Skeletal muscle tissue (tissue), 4 donors: ENCODE measurements around the gene GPR151. TPM values are rescaled to one million over a fixed set of nuclear protein-coding genes. Genes with fewer than 3 reads are reported as not detected.

Source experiments
- H3K27ac ChIP-seq: one replicate; pipeline ENCODE4 v1.7.0; 2013; ENCODE audit warnings: mild to moderate bottlenecking, low read depth, low read length, inconsistent platforms
- H3K27me3 ChIP-seq, 3 donors: one replicate each; pipeline ENCODE4 v1.7.0; 2013; ENCODE audit warnings: low read length in 3 of 3; ENCODE audit not compliant: control insufficient read depth in 3 of 3, insufficient read depth in 3 of 3
- H3K36me3 ChIP-seq, 3 donors: one replicate each; pipeline ENCODE4 v1.7.0; 2013; ENCODE audit warnings: low read length in 3 of 3; ENCODE audit not compliant: control insufficient read depth in 3 of 3, insufficient read depth in 3 of 3
- H3K4me1 ChIP-seq, 3 donors: one replicate each; pipeline ENCODE4 v1.7.0; 2013; ENCODE audit warnings: low read length in 3 of 3, mild to moderate bottlenecking in 3 of 3; ENCODE audit not compliant: control insufficient read depth in 3 of 3, insufficient read depth in 3 of 3
- H3K4me3 ChIP-seq, 3 donors: one replicate each; pipeline ENCODE4 v1.7.0; 2013; ENCODE audit warnings: low read length in 3 of 3
- H3K9ac ChIP-seq, 3 donors: one replicate each; pipeline ENCODE4 v1.7.0; 2013; ENCODE audit warnings: low read length in 3 of 3, mild to moderate bottlenecking in 3 of 3, moderate library complexity in 2 of 3, low read depth in 1 of 3
- H3K9me3 ChIP-seq, 3 donors: one replicate each; pipeline ENCODE4 v1.7.0; 2013; ENCODE audit warnings: low read length in 3 of 3; ENCODE audit not compliant: control insufficient read depth in 3 of 3
- total RNA-seq: library from RNA; depleted of rRNA; stranded (reverse); fragments of >200 nt; gene quantifications from one replicate; pipeline ENCODE4 v1.2.3, GENCODE V29; 2014
- donor health status: Osteomylitis.

Gene GPR151
- total RNA-seq, 1 donor from 2014 or later, result not detected

DNA sequence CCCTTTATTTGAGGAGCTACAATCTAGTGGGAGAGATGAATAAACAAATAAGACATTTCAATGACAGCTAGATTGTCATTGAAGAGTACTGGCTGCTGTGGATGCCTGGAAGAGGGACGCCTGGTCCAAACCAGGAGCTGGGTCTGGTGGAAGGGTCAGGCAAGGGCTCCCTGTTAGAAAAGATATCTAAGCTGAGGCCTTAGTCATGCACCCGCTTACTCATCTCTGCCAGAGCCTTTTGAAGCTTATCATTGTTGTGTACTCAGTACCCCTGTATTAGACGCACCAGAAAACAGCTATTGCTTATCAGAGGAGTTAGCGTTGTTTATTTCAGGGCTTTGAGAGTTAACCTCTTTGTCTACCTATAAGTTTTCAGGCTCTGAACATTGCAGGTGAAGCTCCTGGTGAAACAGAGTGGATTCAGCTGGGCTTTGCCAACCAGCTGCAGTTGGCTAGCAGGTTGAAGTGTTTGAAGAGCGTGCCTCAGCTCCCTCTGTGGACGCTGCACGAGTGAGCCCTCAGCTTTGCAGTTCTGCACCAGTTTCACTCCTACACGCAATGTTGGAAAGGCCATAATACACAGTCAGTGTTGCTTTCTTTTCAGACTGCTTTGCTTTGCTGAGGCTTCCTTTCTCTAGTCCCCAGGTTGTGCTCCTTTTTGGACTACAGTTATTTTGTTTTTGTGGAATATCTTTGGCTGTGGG is 5.6 kb upstream of the GPR151 start:
- no peaks in the 10 kb centered on the region for H3K27me3 ChIP-seq
- H3K9ac ChIP-seq, result no peak overlapping the region
- no peaks in the 10 kb centered on the region for H3K9me3 ChIP-seq

DNA sequence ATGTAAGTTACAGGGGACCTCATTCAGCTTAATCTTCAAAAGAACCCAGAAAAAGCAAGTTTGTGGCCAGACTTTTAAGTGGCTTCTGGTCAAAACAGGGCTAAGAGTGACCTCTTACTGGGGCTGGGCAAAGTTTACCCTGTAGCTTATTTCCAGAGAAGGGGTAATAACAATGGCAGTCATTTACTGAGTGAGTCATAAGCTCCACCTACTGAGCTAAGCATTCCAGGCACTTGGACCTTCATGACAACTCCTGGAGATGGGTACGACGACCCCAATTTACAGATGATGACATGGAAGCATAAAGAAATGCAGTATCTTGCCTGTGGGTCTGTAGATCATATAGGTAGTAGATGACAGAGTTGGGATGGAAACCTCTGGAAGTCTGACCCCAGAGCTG is 4.7 kb upstream of the GPR151 start:
- H3K4me1 ChIP-seq, result no peaks in the 10 kb centered on the region
- no peaks in the 10 kb centered on the region for H3K36me3 ChIP-seq
- H3K4me3 ChIP-seq, result no peak overlapping the region
- H3K9me3 ChIP-seq, result no peaks in the 10 kb centered on the region
- no peak overlapping the region for H3K27ac ChIP-seq
- no peaks in the 10 kb centered on the region for H3K27me3 ChIP-seq
- no peak overlapping the region for H3K9ac ChIP-seq

More for the DNA sequence above, 5.6 kb upstream of the GPR151 start:
- no peaks in the 10 kb centered on the region for H3K36me3 ChIP-seq
- H3K4me3 ChIP-seq, result no peak overlapping the region
- no peak overlapping the region for H3K27ac ChIP-seq
- no peaks in the 10 kb centered on the region for H3K4me1 ChIP-seq

DNA sequence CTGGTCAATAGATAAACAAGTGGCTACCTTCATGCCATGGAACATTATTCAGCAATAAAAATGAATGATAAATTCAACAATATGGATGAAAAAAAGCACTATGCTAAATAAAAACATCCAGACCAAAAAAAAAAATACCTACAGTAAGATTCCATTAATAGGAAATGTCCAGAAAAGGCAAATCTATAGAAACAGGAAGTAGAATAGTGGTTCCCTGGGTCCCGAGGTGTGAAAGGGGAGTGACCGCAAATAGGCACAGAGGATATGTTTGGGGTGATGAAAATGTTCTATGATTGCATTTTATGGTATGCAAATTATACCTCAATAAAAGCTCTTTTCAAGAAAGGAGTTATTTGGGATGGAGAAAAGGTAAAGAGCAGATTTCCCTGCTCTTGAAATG is 3.6 kb upstream of the GPR151 start:
- Histone ChIP-seq H3K27me3 (no peaks in the 10 kb centered on the region), H3K9me3 (no peaks in the 10 kb centered on the region), H3K9ac (no peak overlapping the region), H3K4me3 (no peak overlapping the region), H3K4me1 (no peaks in the 10 kb centered on the region), H3K36me3 (no peaks in the 10 kb centered on the region), H3K27ac (no peak overlapping the region)

DNA sequence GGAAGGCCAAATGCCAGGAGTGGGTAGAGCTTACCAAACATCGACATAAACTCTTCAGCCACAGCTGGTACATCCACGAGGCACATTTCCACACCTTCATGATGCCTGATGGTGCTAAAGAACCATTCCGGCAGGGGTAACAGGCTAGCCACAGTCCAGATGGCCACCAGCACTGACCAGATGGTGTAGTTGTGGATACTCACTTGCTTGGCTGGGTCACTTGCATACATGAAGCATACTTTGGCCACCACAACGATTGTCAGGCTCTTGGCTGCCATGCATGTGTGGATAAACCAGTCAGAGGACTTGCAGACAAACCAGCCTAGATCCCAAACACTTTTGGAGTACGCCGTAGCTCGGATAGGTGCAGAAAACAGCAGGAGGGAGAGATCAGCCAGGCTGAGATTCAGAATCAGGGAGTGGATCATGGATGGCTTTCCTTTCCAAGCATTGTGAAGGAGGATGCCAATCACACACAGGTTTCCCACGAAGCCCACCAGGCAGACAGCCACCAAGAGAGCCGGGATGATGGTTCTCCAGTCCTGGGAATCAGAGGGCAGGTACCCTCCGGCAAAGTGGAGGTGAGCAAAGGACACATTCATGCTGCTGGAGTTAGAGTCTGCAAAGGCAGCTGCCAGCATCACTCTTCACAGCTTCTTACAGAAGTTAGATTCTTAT is 378 bp downstream of the GPR151 start:
- peaks cover 5 to 10% (median 7%) of the 10 kb centered on the region in 3 donors for H3K36me3 ChIP-seq
- H3K4me1 ChIP-seq, result no peaks in the 10 kb centered on the region
- no peak overlapping the region for H3K27ac ChIP-seq
- H3K9ac ChIP-seq, result no peak overlapping the region
- no peak overlapping the region for H3K4me3 ChIP-seq
- no peaks in the 10 kb centered on the region for H3K27me3 ChIP-seq
- no peaks in the 10 kb centered on the region for H3K9me3 ChIP-seq

DNA sequence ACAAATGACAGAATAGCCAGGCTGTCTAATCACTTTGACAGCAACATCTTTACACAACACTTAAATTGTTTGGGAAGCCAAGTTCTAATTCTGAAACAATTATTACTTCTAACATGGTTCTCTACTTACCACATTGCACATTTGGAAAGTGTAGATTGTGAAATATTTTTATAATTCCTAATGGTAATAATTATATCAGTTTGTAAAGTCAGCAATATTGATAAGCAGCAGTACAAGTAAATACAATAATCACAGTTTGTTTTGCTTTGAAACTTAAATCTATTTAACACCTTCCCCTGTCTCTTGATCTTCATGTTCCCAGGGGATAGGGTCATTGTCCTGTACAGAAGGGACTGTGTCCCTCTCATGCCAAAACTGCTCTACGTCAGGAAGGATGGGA is 1.4 kb downstream of the GPR151 start:
- H3K4me1 ChIP-seq, result no peaks in the 10 kb centered on the region
- H3K36me3 ChIP-seq, result peaks cover 8 to 21% (median 16%) of the 10 kb centered on the region in 3 donors
- H3K9me3 ChIP-seq, result no peaks in the 10 kb centered on the region
- no peak overlapping the region for H3K27ac ChIP-seq
- no peak overlapping the region for H3K4me3 ChIP-seq
- H3K27me3 ChIP-seq, result no peaks in the 10 kb centered on the region
- H3K9ac ChIP-seq, result no peak overlapping the region

DNA sequence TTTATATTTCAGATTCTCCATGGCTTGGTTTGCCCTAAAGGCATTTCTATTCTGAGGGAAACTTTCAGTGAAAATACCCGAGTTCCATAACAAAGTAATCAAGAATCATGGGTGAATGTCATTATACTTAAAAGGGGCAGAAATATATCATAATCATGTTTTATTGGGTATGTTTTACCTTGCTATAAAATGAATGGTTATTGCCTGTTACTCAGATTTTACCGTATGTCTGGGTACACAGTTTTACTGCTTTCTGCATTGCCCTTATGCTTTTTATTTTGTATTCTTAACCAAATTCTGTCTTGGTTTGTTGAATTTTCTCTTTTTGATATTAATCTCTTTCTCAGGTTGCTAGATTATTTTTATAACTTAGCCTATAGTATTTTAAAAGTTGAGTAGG is 2.5 kb downstream of the GPR151 start:
- H3K36me3 ChIP-seq, result peaks cover 8 to 30% (median 22%) of the 10 kb centered on the region in 3 donors
- H3K27me3 ChIP-seq, result no peaks in the 10 kb centered on the region

DNA sequence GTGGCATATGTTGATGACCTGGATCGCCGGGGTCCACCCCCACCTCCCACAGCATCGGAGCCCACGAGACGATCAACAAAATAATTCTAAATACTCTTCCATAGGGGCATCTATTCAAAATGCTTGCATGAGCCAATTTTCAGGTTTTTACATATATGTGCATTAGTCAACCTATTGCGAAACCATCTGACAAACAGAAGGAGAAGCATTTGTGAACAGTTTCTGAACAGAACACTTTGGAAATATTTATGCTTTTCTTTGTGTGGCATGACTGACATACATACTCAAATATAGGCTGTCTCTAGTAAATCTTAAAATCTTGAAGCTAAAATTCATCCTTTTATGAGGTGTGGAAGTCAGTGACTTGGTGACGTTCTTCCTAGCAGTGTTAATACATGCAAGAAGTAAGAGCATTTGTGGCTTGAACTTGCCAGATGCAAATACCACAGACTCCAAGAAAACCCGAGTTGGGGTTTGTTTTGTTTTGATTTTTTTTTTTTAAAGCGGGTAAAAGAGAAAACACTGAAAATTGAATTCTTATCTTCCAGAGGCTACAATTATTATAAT is 5.3 kb downstream of the GPR151 start:
- peaks cover 15 to 42% (median 38%) of the 10 kb centered on the region in 3 donors for H3K36me3 ChIP-seq

More for the DNA sequence above, 2.5 kb downstream of the GPR151 start:
- Histone ChIP-seq H3K9ac (no peak overlapping the region), H3K4me1 (no peaks in the 10 kb centered on the region), H3K4me3 (no peak overlapping the region), H3K27ac (no peak overlapping the region), H3K9me3 (no peaks in the 10 kb centered on the region)

DNA sequence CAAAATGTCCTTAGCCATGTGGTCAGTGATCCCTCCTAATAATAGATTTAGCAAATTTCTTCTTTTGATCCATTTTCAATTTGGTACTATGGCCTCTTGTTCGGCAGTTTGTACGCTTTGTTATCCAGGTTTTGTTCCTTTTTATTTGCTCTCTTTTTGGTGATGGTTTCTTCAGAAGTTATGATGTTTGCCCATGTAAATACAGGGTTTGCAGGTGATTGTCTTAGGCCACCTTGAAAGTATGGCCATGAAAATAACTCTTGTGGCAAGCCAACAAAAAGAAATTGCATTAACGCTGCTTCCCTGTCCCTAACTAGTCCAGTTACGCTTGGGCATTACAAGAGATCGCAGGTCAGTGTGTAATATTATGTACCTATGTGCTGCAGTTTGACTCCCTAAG is 8.6 kb downstream of the GPR151 start:
- Histone ChIP-seq H3K27me3 (no peaks in the 10 kb centered on the region), H3K9me3 (no peaks in the 10 kb centered on the region), H3K4me3 (no peak overlapping the region), H3K27ac (no peak overlapping the region), H3K9ac (no peak overlapping the region), H3K4me1 (no peaks in the 10 kb centered on the region), H3K36me3 (peaks cover 15 to 58% (median 50%) of the 10 kb centered on the region in 3 donors)

More for the DNA sequence above, 5.3 kb downstream of the GPR151 start:
- no peak overlapping the region for H3K27ac ChIP-seq
- no peaks in the 10 kb centered on the region for H3K9me3 ChIP-seq
- H3K4me3 ChIP-seq, result no peak overlapping the region
- no peaks in the 10 kb centered on the region for H3K4me1 ChIP-seq
- H3K9ac ChIP-seq, result no peak overlapping the region
- H3K27me3 ChIP-seq, result no peaks in the 10 kb centered on the region

DNA sequence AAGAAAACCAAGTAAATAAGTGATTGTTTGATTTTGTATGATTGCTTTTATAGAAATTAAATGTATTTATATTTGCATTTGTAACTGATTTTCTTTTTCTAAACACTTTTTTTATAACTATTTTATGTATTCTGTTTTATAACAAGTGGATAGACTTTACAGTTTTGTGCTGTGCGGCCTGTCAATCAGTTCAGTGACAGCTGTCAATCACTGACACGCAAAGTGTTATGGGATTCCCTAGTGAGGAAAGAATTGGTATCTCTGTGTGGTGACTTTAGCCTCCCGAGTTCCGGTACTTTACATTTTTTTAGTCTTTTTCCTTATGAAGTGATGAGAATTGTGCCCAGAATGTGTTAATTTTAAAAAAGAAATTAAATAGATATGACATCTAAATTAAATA is 16.3 kb downstream of the GPR151 start:
- Histone ChIP-seq H3K27me3 (no peaks in the 10 kb centered on the region), H3K36me3 (peaks cover 2 to 12% (median 9%) of the 10 kb centered on the region in 3 donors), H3K9me3 (no peaks in the 10 kb centered on the region), H3K4me1 (no peaks in the 10 kb centered on the region), H3K4me3 (no peak overlapping the region), H3K27ac (no peak overlapping the region), H3K9ac (no peak overlapping the region)

DNA sequence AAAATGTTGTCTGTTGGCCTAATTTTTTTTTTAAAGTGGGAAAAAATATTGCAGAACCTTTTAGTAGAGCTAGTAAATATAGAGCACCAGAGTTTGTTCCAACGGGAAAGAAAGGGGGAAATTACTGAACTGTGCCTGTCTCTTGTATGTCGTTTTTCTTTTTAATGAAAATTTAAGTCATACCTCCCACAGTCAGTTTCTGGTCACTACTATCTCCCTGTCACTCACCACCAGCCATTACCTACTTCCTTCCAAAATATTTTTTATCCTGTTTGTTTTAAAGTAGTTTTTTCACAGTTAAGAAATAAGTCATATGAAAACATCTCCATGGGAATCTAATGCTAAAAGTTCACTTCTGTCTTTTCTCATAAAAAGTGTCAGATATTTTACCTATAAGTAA is 21.3 kb downstream of the GPR151 start:
- H3K27me3 ChIP-seq, result no peaks in the 10 kb centered on the region
- no peak overlapping the region for H3K9ac ChIP-seq
- no peaks in the 10 kb centered on the region for H3K4me1 ChIP-seq
- H3K27ac ChIP-seq, result no peak overlapping the region
- H3K9me3 ChIP-seq, result no peaks in the 10 kb centered on the region
- H3K4me3 ChIP-seq, result no peak overlapping the region
- H3K36me3 ChIP-seq, result peaks cover 2 to 12% (median 8%) of the 10 kb centered on the region in 3 donors
